K562 (cell line): ENCODE data around the gene TUBGCP6. TPM values are rescaled to one million over a fixed set of nuclear protein-coding genes. Genes with fewer than 3 reads are reported as not detected.

Experiments
- CHD2 ChIP-seq: IDR thresholded peaks from 2 replicates; pipeline ENCODE4 v1.6.1; 2011; ENCODE audit warnings: low read depth, low read length
- ELF2 ChIP-seq: fragments of 250-450 bp; sonication (Bioruptor Pico); IDR thresholded peaks from 2 replicates; pipeline ENCODE4 v1.5.0; 2021; ENCODE audit warnings: mild to moderate bottlenecking
- ELF4 ChIP-seq: fragments of 450-650 bp; formaldehyde crosslinking; IDR thresholded peaks from 2 replicates; pipeline ENCODE4 v1.4.0; 2022; ENCODE audit warnings: missing genetic modification characterization
- EP300 ChIP-seq: IDR thresholded peaks from 2 replicates; pipeline ENCODE4 v1.6.1; 2012; ENCODE audit warnings: low read length, improper control_type of control experiment
- ETV6 ChIP-seq, 3 experiments: fragments of 150-350 bp in 1 of 3; sonication (generic) in 1 of 3; formaldehyde crosslinking in 1 of 3; IDR thresholded peaks; 2 replicates each; pipeline versions ENCODE4 v1.6.1 to v1.8.0; 2014 to 2022; ENCODE audit warnings: borderline replicate concordance in 2 of 3, low read depth in 2 of 3, antibody characterized with exemption in 1 of 3, low read length in 1 of 3, mild to moderate bottlenecking in 1 of 3, missing genetic modification reagents in 1 of 3
- FIP1L1 ChIP-seq: fragments of 200-400 bp; formaldehyde crosslinking; IDR thresholded peaks from 2 replicates; pipeline ENCODE4 v1.6.1; 2018; ENCODE audit warnings: mild to moderate bottlenecking, low read depth, low read length; ENCODE audit not compliant: poor library complexity, severe bottlenecking
- HLTF ChIP-seq: fragments of 450-650 bp; IDR thresholded peaks from 2 replicates; pipeline ENCODE4 v1.6.1; 2016
- JUN ChIP-seq, 2 experiments: sonication (generic) in 1 of 2; formaldehyde crosslinking in 1 of 2; IDR thresholded peaks; 2 replicates each; pipeline versions ENCODE4 v1.6.1 to v1.8.0; 2012 to 2022; ENCODE audit warnings: borderline replicate concordance in 2 of 2, mild to moderate bottlenecking in 2 of 2, improper control_type of control experiment in 1 of 2, low read depth in 1 of 2, low read length in 1 of 2, missing genetic modification reagents in 1 of 2
- KDM2B ChIP-seq: fragments of 250-450 bp; sonication (Bioruptor Pico); IDR thresholded peaks from 2 replicates; pipeline ENCODE4 v1.8.0; 2021; ENCODE audit warnings: mild to moderate bottlenecking, moderate library complexity
- LEF1 ChIP-seq: fragments of 450-650 bp; IDR thresholded peaks from 2 replicates; pipeline ENCODE4 v1.6.1; 2016; ENCODE audit warnings: mild to moderate bottlenecking
- TAF7 ChIP-seq: fragments of 450-650 bp; IDR thresholded peaks from 2 replicates; pipeline ENCODE4 v1.6.1; 2016; ENCODE audit warnings: missing genetic modification characterization, missing compliant biosample characterization
- U2AF1 ChIP-seq: fragments of 200-400 bp; formaldehyde crosslinking; optimal IDR thresholded peaks from 2 replicates; pipeline ENCODE3; 2017; ENCODE audit warnings: mild to moderate bottlenecking, low read depth, low read length, moderate library complexity
- ZNF551 ChIP-seq: fragments of 250-450 bp; sonication (Bioruptor Pico); IDR thresholded peaks from 2 replicates; pipeline ENCODE4 v1.5.0; 2021; ENCODE audit warnings: mild to moderate bottlenecking, moderate library complexity
- ZNF584 ChIP-seq: fragments of 200-800 bp; sonication (Bioruptor generic); IDR thresholded peaks from 2 replicates; pipeline ENCODE4 v1.6.1; 2016; ENCODE audit warnings: low read depth, mild to moderate bottlenecking, missing genetic modification characterization, missing compliant biosample characterization
- ZNF778 ChIP-seq: fragments of 450-650 bp; formaldehyde crosslinking; IDR thresholded peaks from 2 replicates; pipeline ENCODE4 v1.4.0; 2020; ENCODE audit warnings: mild to moderate bottlenecking, moderate library complexity
- polyA plus RNA-seq, 8 experiments: library from polyadenylated mRNA; depleted of rRNA in 4 of 8; stranded (reverse) in 5 of 8; unstranded in 3 of 8; fragments of >200 nt; fragmentation: Nextera tagmentation in 2 of 8; fragmentation: Illumina TruSeq in 1 of 8; extraction: Ambion mirVana in 2 of 8; extraction: Trizol in 1 of 8; gene quantifications; 2 replicates each; pipeline versions ENCODE4 v1.2.1 to v1.2.3, GENCODE V29; 2011 to 2014; ENCODE audit warnings: inconsistent platforms in 1 of 8, missing spikeins in 1 of 8
- total RNA-seq, 7 experiments: library from RNA; depleted of rRNA in 6 of 7; stranded (reverse); fragments of >200 nt in 6 of 7; fragmentation: Illumina TruSeq in 2 of 7; extraction: Trizol in 2 of 7; gene quantifications; 2 replicates each; pipeline versions ENCODE4 v1.2.1 to v1.2.3, GENCODE V29; 2011 to 2021; ENCODE audit warnings: low replicate concordance in 1 of 7
- TF ChIP-seq, protein P1 (sequence below): IDR thresholded peaks from 2 replicates; pipeline ENCODE4 v1.6.1; 2011; ENCODE audit warnings: borderline replicate concordance, low read depth, mild to moderate bottlenecking, moderate library complexity, low read length; ENCODE audit not compliant: insufficient read depth, poor library complexity, severe bottlenecking
- TF ChIP-seq, protein P2 (sequence below): sonication (generic); formaldehyde crosslinking; IDR thresholded peaks from 2 replicates; pipeline ENCODE4 v1.9.0; 2022; ENCODE audit warnings: mild to moderate bottlenecking, missing genetic modification reagents
- TF ChIP-seq, protein P3 (sequence below): fragments of 450-650 bp; IDR thresholded peaks from 2 replicates; pipeline ENCODE4 v1.6.1; 2016; ENCODE audit warnings: antibody characterized with exemption
- TF ChIP-seq, protein P4 (sequence below): fragments of 450-650 bp; formaldehyde crosslinking; IDR thresholded peaks from 2 replicates; pipeline ENCODE4 v1.4.0; 2020; ENCODE audit warnings: mild to moderate bottlenecking, moderate library complexity
- TF ChIP-seq, protein P5 (sequence below): fragments of 450-650 bp; formaldehyde crosslinking; IDR thresholded peaks from 2 replicates; pipeline ENCODE4 v1.4.0; 2020; ENCODE audit warnings: mild to moderate bottlenecking, mixed read lengths

TUBGCP6 gene
- total and polyA plus RNA-seq, 9 of the 15 experiments (the other 6 are each of a cell fraction or from before 2014, with no cell fraction given): 0.76 to 33.0 (median 10.1) TPM

DNA sequence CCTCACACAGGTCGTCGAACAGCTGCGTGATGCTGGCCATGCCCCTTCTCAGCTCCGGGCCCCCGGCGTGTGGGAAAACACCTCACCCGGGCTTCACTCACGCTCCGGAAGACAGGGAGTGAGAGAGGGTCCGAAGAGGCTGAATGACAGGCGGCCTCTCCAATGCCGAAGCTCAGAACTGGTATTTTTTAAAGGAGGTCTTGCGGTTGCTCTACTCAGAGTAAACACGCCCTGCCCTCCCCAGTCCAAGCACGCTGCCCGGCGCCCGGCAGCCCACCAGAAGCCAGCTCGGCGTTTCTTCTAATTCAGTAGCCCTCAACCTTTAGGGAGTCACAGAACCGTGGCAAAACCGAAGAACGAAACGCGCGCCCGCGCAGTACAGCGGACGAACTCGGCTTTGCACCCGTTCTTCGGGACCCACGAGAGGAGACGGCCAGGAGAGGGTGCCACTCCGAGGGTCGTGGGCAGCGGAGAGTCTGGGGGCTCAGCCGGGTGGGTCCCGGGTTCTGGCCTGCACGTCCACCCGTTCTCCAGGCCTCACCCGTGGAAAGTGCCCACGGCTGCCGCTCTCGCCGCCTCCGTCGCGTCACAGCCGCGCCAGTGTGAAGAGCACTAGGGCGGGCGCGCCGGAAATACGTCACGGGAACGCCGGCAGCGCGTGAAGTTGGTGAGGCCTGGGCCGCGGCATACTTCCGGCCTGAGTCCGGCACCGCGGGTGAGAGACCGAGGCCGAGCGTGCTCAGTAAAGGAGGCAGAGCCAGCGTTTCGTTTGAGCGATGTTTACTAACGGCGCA is at the start of gene TUBGCP6 (continued):
- TF ChIP-seq ZNF778 (CRISPR knock-in tag) (no peak), U2AF1 (peak; percentile 51), ZNF551 (CRISPR knock-in tag) (no peak), FIP1L1 (peak; percentile 64), ELF2 (CRISPR knock-in tag) (peak; percentile 53; the same call in 1 of the 2 replicates), HLTF (0 out of 2 replicates have a peak, but pooled peaks have one; percentile 11), ETV6 (IDR thresholded peaks at IDR 0.05; ENCODE audit: borderline replicate concordance in 1 of 2, low read depth in 2 of 2, low read length in 1 of 2) (no peak), ETV6 (CRISPR knock-in tag; IDR thresholded peaks at IDR 0.05; ENCODE audit: borderline replicate concordance) (no peak), TAF7 (tag) (no peak), ELF4 (CRISPR knock-in tag) (no peak), ZNF584 (CRISPR knock-in tag) (no peak), CHD2 (peak; percentile 63; the same call in 1 of the 2 replicates), KDM2B (CRISPR knock-in tag) (no peak), EP300 (no peak), JUN (IDR thresholded peaks at IDR 0.05; ENCODE audit: borderline replicate concordance, low read depth, low read length) (no peak), JUN (CRISPR knock-in tag; IDR thresholded peaks at IDR 0.05; ENCODE audit: borderline replicate concordance) (0 out of 2 replicates have a peak, but pooled peaks have one; percentile 55), LEF1 (no peak)
- TF ChIP-seq, protein P1, sequence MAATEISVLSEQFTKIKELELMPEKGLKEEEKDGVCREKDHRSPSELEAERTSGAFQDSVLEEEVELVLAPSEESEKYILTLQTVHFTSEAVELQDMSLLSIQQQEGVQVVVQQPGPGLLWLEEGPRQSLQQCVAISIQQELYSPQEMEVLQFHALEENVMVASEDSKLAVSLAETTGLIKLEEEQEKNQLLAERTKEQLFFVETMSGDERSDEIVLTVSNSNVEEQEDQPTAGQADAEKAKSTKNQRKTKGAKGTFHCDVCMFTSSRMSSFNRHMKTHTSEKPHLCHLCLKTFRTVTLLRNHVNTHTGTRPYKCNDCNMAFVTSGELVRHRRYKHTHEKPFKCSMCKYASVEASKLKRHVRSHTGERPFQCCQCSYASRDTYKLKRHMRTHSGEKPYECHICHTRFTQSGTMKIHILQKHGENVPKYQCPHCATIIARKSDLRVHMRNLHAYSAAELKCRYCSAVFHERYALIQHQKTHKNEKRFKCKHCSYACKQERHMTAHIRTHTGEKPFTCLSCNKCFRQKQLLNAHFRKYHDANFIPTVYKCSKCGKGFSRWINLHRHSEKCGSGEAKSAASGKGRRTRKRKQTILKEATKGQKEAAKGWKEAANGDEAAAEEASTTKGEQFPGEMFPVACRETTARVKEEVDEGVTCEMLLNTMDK: no peak
- TF ChIP-seq, protein P2, sequence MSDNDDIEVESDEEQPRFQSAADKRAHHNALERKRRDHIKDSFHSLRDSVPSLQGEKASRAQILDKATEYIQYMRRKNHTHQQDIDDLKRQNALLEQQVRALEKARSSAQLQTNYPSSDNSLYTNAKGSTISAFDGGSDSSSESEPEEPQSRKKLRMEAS (CRISPR knock-in tag): peak; percentile 74
- TF ChIP-seq, protein P3, sequence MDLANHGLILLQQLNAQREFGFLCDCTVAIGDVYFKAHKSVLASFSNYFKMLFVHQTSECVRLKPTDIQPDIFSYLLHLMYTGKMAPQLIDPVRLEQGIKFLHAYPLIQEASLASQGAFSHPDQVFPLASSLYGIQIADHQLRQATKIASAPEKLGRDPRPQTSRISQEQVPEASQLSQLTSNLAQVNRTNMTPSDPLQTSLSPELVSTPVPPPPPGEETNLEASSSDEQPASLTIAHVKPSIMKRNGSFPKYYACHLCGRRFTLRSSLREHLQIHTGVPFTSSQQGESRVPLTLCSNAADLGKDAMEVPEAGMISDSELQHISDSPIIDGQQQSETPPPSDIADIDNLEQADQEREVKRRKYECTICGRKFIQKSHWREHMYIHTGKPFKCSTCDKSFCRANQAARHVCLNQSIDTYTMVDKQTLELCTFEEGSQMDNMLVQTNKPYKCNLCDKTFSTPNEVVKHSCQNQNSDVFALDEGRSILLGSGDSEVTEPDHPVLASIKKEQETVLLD: peak; percentile 41; the same call in 1 of the 2 replicates
- TF ChIP-seq, protein P4, sequence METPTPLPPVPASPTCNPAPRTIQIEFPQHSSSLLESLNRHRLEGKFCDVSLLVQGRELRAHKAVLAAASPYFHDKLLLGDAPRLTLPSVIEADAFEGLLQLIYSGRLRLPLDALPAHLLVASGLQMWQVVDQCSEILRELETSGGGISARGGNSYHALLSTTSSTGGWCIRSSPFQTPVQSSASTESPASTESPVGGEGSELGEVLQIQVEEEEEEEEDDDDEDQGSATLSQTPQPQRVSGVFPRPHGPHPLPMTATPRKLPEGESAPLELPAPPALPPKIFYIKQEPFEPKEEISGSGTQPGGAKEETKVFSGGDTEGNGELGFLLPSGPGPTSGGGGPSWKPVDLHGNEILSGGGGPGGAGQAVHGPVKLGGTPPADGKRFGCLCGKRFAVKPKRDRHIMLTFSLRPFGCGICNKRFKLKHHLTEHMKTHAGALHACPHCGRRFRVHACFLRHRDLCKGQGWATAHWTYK (CRISPR knock-in tag): no peak
- TF ChIP-seq, protein P5, sequence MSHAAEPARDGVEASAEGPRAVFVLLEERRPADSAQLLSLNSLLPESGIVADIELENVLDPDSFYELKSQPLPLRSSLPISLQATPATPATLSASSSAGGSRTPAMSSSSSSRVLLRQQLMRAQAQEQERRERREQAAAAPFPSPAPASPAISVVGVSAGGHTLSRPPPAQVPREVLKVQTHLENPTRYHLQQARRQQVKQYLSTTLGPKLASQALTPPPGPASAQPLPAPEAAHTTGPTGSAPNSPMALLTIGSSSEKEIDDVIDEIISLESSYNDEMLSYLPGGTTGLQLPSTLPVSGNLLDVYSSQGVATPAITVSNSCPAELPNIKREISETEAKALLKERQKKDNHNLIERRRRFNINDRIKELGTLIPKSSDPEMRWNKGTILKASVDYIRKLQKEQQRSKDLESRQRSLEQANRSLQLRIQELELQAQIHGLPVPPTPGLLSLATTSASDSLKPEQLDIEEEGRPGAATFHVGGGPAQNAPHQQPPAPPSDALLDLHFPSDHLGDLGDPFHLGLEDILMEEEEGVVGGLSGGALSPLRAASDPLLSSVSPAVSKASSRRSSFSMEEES (CRISPR knock-in tag): no peak
